MG63 (cell line): ENCODE measurements around the gene TMEM129. TPM values are rescaled to one million over a fixed set of nuclear protein-coding genes. Genes with fewer than 3 reads are reported as not detected.

Source experiments
- DNase-seq: peaks from one replicate; pipeline ENCODE4 v3.0.0-alpha.2; 2020
- H3K27me3 ChIP-seq: fragments of 250-450 bp; sonication (Bioruptor Pico); 2 replicates; pipeline ENCODE4 v1.5.1; 2020; ENCODE audit warnings: mild to moderate bottlenecking, moderate library complexity
- H3K36me3 ChIP-seq: fragments of 250-450 bp; sonication (Bioruptor Pico); 2 replicates; pipeline ENCODE4 v1.5.1; 2020; ENCODE audit warnings: mild to moderate bottlenecking, moderate library complexity
- H3K4me3 ChIP-seq: fragments of 250-450 bp; sonication (Bioruptor Pico); 2 replicates; pipeline ENCODE4 v1.5.1; 2020; ENCODE audit warnings: mild to moderate bottlenecking, moderate library complexity
- H3K9me3 ChIP-seq: fragments of 250-450 bp; sonication (Bioruptor Pico); 2 replicates; pipeline ENCODE4 v1.5.1; 2020; ENCODE audit warnings: mild to moderate bottlenecking, moderate library complexity
- total RNA-seq: library from RNA; depleted of rRNA; stranded (reverse); fragments of >200 nt; shearing (Covaris generic); gene quantifications from 2 replicates; pipeline ENCODE4 v1.2.3, GENCODE V29; 2014; ENCODE audit warnings: low replicate concordance

TMEM129 gene
- total RNA-seq, 1 experiment from 2014 or later = 15.7 TPM

DNA sequence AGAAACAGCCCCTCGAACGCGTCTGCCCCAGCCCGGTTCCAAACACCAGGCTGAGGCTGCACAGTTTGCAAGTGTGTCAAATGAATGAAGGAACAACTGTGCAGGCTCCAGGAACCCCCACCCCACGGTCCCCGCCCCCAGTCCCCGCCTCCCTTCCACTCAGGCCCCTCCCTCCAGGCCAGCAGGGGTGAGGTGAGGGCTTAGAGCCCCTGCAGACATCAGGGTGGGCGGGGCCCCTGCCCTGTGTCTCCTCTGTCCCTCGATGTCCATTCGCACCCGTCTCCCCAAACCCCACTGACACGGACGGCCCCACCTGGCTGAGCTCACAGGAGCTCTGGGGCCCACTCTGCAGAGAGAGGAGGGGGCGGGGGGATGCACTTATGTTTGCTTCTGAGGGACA, 28.7 kb upstream of the TMEM129 start:
- no peak for DNase-seq
- Histone ChIP-seq H3K36me3 (no peaks in the 10 kb centered on the region), H3K4me3 (no peak overlapping the region), H3K27me3 (no peaks in the 10 kb centered on the region), H3K9me3 (no peaks in the 10 kb centered on the region)

DNA sequence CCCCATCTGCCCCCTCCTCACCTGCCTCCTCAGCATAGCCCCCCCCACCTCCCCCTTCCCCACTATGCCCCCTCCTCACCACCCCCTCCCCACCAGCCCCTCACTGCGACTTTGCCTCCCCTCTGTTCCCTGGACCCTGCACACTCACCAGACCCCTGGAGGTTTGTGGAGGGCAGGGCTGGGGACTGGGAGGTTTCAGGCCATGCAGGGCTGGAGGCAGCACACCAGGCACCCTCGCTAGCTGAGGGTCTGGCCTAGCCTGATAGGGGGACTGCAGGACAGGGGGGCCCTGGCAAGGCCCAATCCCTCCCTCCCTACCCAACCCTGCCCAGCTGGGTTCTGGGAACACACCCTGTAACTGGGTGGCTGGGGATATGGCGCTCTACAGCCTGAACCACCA, 28.2 kb upstream of the TMEM129 start:
- Histone ChIP-seq H3K27me3 (no peaks in the 10 kb centered on the region), H3K9me3 (no peaks in the 10 kb centered on the region), H3K36me3 (no peaks in the 10 kb centered on the region), H3K4me3 (no peak overlapping the region)
- DNase-seq = no peak

DNA sequence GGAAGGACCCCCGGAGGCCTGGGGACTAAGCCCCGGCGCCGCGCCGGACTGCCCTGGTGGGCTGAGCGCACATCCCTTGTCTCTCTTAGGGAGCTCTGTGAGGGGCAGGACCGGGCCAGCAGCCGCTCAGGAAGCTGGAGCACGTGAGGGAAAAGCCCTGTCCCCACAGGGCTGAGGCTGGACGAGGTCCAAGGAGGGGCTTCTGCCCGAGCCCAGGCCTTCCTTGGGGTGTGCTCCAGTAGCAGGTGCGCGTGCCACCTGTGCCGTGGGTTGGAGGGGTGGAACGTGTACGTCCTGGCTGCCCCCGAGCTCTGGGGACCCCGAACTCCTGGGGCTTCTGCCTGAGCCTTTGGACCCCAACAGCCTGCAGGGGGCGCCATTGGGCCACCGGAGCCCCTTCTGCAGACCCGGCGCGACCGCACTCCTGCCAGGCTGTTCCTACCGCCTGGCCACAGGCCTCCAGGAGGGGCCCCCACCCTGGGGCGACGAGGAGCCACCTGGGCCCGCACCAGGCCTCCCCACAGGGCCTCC, 27.4 kb upstream of the TMEM129 start:
- Histone ChIP-seq H3K36me3 (no peaks in the 10 kb centered on the region), H3K27me3 (no peaks in the 10 kb centered on the region), H3K4me3 (no peak overlapping the region), H3K9me3 (no peaks in the 10 kb centered on the region)
- peak; percentile 52 for DNase-seq

DNA sequence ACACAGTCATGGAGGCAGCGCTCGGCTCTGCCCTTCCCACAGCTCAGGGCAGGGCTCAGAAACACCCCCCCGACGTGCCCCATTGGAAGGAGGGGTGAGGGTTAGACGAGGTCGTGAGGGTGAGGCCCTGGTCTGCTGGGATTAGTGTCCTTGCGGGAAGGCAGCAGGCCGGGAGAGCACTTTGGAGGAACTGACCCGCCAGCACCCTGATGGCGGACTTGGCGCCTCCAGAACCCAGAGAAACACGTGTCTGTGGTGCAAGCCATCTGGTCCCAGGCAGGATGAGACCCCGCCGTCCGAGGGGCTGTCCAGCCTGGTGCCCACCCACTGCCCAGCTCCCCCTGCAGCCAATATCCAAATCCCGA, 26.5 kb upstream of the TMEM129 start:
- H3K4me3 ChIP-seq = no peak overlapping the region
- no peaks in the 10 kb centered on the region for H3K27me3 ChIP-seq
- H3K36me3 ChIP-seq = no peaks in the 10 kb centered on the region
- H3K9me3 ChIP-seq = no peaks in the 10 kb centered on the region
- no peak for DNase-seq

DNA sequence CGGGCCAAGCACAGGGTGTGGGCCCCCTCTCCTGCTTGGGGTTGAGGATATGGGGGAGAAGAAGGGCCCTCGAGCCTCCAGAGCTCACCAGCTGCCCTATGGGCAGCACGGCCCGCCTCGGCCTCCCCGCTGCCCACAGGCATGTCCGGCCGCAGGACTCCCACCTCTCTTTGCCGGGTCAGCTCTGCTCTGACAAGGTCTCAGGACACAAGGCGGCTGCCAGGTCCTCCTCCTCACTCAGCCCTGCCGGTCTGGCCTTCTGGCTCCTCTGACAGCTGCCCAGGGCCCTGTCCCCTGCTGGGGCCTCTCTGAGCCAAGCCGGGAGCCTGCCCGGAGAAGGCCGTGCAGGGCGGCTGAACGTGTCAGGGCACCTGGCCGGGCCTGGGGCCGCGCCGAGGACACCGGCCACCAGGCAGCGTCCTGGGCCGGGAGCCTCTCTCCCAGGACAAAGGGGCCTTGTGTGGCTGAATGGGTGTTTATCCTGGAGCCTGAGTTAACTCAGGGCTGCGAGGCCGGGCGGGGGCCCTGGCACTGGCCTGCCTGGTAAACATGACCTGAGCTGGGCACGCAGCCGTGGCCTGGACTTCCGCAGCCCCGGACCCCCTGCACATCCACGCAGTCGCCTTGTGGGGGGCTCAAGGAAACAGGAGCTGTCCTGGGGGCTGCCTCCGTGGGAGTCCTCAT, 25.9 kb upstream of the TMEM129 start:
- no peak overlapping the region for H3K4me3 ChIP-seq
- DNase-seq = no peak
- no peaks in the 10 kb centered on the region for H3K9me3 ChIP-seq
- no peaks in the 10 kb centered on the region; the same call in 1 of the 2 replicates for H3K36me3 ChIP-seq
- no peaks in the 10 kb centered on the region for H3K27me3 ChIP-seq

DNA sequence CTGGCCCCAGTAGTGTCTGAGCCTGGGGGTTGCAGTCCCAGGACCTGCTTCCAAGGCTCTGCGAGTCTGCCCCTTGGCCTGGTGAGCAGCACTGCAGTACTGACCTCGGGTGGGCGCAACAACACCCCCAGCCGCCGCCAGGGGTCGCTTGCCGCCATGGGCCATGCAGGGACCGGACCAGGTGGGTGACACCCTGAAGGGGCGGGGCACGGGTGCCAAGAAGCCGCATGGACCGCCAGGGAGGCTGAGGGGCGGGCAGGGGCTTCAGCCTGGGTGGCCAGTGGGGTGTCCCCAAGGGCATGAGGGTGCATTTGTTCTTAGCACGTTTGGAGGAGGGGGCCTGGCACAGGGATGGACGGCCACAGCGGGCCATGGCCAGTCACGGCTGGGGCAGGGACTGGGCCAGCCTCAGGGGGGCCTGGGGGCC, 25.2 kb upstream of the TMEM129 start:
- Histone ChIP-seq H3K9me3 (no peaks in the 10 kb centered on the region), H3K36me3 (peaks cover 7% of the 10 kb centered on the region), H3K4me3 (no peak overlapping the region), H3K27me3 (no peaks in the 10 kb centered on the region)
- DNase-seq = peak; percentile 52

DNA sequence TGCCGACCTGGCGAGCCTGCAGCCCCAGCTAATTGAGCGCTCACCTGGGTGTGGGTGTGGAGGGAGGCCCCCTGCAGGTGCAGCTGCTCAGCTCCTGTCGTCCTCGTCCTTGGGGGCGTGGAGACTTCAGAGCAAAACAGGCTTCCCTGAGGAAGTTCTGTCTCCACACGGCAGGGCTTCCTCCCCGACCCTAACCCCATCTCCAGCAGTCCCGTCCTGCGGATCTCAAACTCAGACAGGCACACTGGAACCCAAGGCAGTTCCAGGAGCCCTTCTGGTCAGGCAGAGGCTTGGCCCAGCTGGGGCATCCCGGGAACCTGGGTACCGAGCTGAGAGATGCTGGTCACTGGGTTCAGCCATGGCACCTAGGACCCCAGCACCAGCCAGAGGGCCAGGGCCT, 24.6 kb upstream of the TMEM129 start:
- Histone ChIP-seq H3K4me3 (no peak overlapping the region), H3K27me3 (no peaks in the 10 kb centered on the region), H3K9me3 (no peaks in the 10 kb centered on the region), H3K36me3 (peaks cover 8% of the 10 kb centered on the region)
- no peak for DNase-seq

DNA sequence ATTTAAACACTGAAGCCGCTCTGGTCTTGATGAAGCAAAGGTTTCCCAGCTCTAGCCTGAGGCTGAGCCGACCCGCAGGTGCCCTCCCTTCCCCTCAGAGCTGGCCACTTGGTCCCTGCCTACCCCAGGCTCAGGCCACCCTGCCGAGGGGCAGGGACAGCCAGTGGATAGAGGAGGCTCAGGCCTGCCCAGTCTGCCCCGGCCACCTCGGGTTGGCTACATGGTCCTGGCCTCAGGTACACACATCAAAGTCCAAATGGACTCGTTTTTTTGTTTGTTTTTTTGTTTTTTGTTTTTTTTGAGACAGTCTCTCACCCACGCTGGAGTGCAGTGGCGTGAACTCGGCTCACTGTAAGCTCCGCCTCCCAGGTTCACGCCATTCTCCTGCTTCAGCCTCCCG, 24.0 kb upstream of the TMEM129 start:
- H3K9me3 ChIP-seq = no peaks in the 10 kb centered on the region
- DNase-seq = no peak
- no peak overlapping the region for H3K4me3 ChIP-seq
- H3K36me3 ChIP-seq = peaks cover 8% of the 10 kb centered on the region
- no peaks in the 10 kb centered on the region for H3K27me3 ChIP-seq

DNA sequence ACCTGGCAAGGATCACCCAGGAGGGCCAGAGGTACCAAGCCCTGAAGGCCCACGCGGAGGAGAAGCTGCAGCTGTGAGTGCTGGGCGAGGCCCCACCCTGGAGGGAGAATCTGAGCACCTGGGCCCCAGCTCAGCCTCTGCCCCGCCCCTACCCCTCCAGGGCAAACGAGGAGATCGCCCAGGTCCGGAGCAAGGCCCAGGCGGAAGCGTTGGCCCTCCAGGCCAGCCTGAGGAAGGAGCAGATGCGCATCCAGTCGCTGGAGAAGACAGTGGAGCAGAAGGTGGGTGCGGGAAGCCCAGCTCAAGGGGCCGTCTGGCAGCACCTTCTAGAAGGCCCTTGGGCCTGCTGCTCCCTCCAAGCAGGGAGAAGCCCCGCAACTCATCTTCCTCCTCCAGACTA, 23.4 kb upstream of the TMEM129 start:
- no peaks in the 10 kb centered on the region for H3K9me3 ChIP-seq
- no peaks in the 10 kb centered on the region for H3K27me3 ChIP-seq
- no peak for DNase-seq
- H3K36me3 ChIP-seq = peaks cover 8% of the 10 kb centered on the region
- no peak overlapping the region for H3K4me3 ChIP-seq

DNA sequence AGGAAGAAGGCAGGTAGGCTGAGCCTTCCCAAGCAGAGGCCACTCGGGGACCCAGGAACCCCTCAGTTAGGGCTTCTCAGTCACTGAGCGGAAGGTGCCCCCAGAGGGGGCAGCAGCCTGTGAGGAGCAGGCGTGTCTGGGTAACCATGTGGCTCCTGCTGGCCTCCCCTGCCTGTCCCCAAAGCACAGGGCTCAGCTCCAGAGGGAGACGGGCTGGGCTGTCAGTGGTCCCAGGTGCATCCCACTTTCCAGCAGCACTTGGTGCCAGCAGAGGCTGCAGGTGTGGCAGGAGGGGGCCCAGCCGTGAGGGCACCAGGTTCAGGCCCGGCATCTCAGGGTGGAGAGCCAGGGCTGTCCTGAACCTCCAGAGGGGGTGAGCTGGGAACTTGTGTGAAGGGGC, 22.9 kb upstream of the TMEM129 start:
- Histone ChIP-seq H3K4me3 (no peak overlapping the region), H3K9me3 (no peaks in the 10 kb centered on the region), H3K36me3 (peaks cover 8% of the 10 kb centered on the region), H3K27me3 (no peaks in the 10 kb centered on the region)
- no peak for DNase-seq

DNA sequence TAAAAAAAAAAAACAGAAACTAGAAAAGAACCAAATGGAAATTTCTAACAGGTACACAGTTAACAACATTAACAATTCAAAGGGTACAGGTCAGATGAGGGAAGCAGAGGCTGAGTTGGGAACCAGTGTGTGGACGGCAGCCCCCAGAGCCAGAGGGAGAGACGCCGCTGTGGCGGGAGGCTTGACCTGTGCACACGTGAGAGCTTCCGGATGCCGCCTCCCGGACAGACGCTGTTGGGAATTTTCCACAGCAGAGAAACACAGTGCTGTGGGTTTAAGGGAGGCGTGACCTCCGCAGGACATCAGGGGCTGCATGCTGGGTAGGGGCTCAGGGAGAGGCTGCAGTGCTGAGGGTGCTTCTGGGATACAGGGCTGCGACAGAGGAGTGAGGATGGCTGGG, 22.4 kb upstream of the TMEM129 start:
- no peak overlapping the region for H3K4me3 ChIP-seq
- no peak for DNase-seq
- no peaks in the 10 kb centered on the region for H3K9me3 ChIP-seq
- H3K27me3 ChIP-seq = no peaks in the 10 kb centered on the region
- H3K36me3 ChIP-seq = peaks cover 8% of the 10 kb centered on the region

DNA sequence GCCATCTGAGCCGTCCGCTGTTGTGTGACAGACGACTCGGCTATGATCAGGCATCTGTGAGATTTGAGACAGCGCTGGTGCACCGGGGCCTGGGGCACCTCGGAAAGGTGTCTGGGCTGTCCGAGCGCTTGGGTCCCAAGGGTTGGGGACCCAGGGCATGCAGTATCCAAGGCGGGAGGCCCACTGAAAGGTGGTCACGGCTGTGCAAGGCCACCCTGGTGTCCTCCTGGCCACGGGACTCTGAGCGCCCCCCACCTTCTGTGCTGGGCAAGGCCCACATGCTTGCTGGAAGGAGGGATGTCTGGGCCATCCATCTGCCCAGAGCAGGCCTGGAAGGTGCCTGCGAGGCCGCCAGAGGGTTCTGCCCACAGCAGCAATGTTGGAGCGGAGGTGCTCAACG, 20.1 kb upstream of the TMEM129 start:
- DNase-seq = no peak
- Histone ChIP-seq H3K27me3 (no peaks in the 10 kb centered on the region), H3K9me3 (no peaks in the 10 kb centered on the region), H3K4me3 (no peak overlapping the region), H3K36me3 (peaks cover 22% of the 10 kb centered on the region)

DNA sequence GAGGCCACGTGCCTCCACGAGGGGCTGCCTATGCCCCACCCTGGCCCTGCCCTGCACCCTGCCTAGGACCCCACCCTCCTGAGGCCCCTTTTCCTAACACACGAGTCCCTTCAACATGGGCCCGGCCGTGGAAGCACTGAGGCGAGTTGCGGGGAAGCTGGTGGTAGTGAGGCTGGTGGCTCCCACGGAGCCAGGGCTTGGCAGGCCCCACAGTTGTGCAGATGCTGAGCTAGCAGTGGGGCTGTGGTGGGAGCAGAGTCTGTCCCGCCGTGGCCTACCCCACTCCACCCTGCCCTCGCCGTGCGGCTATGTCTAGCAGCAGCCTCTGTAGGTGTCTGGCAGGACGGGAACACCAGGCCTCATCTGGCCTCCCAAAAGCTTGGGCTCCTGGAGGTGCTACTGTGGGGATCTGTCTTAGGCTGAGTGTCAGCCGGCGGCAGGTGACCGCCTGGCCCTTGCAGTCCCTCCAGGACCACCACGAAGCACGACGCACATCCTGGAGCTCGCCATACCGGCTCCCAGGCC, 19.0 kb upstream of the TMEM129 start:
- H3K4me3 ChIP-seq = no peak overlapping the region
- peaks cover 30% of the 10 kb centered on the region for H3K36me3 ChIP-seq
- no peaks in the 10 kb centered on the region for H3K9me3 ChIP-seq
- H3K27me3 ChIP-seq = no peaks in the 10 kb centered on the region
- DNase-seq = no peak

DNA sequence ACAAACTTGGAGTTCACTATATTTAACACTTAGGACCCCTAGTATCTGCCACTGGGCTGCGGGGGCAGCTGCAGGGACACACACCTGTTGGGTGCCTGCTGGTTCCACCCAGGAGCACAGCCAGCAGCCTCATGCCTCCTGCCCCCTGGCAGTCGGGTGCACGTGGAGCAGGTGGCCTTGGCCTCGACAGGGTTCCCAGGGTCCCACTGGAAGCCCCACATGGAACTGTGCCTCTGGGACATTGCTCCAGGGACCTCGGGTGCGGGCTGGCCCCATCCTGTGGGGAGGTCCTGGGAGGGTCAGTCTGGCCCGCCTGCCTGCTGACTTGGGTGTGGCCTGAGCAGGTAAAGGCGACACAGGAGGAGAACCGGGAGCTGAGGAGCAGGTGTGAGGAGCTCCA, 18.2 kb upstream of the TMEM129 start:
- Histone ChIP-seq H3K9me3 (no peaks in the 10 kb centered on the region), H3K27me3 (no peaks in the 10 kb centered on the region), H3K4me3 (no peak overlapping the region), H3K36me3 (peaks cover 35% of the 10 kb centered on the region)
- no peak for DNase-seq

DNA sequence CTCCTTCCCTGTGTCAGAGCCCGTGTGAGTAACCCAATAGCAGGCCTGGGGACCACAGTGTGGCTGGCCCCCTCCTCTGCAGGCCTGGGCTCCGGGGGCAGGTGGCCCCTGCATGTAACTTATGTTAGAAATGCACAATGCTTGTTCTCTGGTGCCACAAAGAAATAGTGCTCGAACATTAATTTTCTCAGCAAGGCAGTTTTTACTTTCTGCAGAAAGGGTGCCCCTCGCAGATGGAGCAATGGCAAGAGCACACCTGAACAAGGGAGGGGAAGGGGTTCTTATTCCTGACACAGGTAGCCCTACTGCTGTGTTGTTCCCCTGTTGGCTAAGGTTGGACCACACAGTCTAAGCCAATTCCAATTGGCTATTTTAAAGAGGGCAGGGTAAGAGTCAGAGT, 17.3 kb upstream of the TMEM129 start:
- Histone ChIP-seq H3K27me3 (no peaks in the 10 kb centered on the region), H3K4me3 (no peak overlapping the region), H3K9me3 (no peaks in the 10 kb centered on the region), H3K36me3 (peaks cover 40% of the 10 kb centered on the region)
- DNase-seq = no peak

DNA sequence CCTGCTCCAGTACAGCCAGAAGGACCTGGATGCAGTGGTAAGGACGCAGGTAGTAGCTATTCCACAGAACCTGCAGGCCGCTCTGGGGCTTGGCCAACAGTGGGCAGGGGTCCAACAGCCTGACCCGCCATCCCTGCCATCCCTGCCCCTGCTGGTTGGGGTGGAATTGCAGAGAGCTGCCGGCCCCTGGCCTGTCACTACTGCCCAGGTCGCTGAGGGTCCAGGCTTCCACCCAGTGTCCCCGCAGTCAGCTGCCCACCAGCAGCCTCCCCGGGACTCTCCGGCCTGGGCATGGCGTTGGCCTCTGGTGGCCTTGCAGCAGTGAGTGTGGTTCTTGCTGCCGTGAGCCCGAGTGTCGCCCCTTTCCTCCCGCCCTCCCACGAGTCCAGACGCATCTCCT, 16.5 kb upstream of the TMEM129 start:
- no peak for DNase-seq
- no peak overlapping the region for H3K4me3 ChIP-seq
- no peaks in the 10 kb centered on the region for H3K27me3 ChIP-seq
- no peaks in the 10 kb centered on the region for H3K9me3 ChIP-seq
- H3K36me3 ChIP-seq = peaks cover 47% of the 10 kb centered on the region

DNA sequence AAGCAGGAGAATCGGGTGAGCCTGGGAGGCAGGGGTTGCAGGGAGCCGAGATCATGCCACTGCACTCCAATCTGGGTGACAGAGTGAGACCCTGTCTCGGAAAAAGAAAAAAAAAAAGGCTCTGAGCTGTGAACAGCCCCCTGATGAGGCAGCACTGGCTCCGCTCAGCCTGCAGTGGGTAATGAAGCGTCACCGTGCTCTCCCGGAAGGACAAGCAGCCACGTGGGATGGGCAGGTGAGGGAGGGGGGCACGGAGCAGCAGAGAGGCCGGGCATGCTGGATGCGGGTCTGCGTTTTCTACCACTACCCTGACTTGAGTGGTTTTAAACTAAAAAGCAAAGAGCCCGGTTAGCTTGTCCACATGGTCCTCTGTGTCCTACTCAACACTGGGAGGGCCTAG, 15.7 kb upstream of the TMEM129 start:
- H3K4me3 ChIP-seq = no peak overlapping the region
- H3K27me3 ChIP-seq = no peaks in the 10 kb centered on the region
- no peaks in the 10 kb centered on the region for H3K9me3 ChIP-seq
- DNase-seq = no peak
- peaks cover 45% of the 10 kb centered on the region for H3K36me3 ChIP-seq

DNA sequence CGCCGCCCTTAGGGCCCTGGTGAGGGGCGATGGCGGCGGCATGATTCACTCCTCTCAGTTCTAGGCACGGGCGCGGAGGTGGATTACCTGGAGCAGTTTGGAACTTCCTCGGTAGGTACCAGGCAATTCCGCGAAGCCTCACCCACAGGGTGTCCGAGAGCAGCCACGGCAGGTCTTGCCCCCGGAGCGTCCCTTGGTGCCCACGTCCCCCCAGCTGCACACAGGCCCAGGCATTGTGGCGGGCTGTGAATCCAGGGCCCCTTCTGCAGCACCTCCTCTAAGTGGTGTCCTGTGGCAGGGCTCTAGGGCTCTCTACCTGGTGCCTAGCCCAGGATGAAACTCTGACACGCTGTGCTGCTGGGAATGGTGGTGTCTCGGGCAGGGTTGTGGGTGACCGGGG, 14.1 kb upstream of the TMEM129 start:
- DNase-seq = no peak
- Histone ChIP-seq H3K4me3 (no peak overlapping the region), H3K9me3 (no peaks in the 10 kb centered on the region), H3K27me3 (no peaks in the 10 kb centered on the region), H3K36me3 (peaks cover 43% of the 10 kb centered on the region)
